HepG2 (cell line): ENCODE data around the gene CCDC144A. TPM values are rescaled to one million over a fixed set of nuclear protein-coding genes. Genes with fewer than 3 reads are reported as not detected.

Source experiments
- AGO1 ChIP-seq: fragments of 200-400 bp; formaldehyde crosslinking; IDR thresholded peaks from 2 replicates; pipeline ENCODE4 v1.6.1; 2017; ENCODE audit warnings: mild to moderate bottlenecking, low read depth, low read length, moderate library complexity; ENCODE audit not compliant: poor library complexity, severe bottlenecking
- BRD4 ChIP-seq: sonication (generic); formaldehyde crosslinking; IDR thresholded peaks from 2 replicates; pipeline ENCODE4 v1.4.0; 2020; ENCODE audit warnings: missing genetic modification reagents
- CBFB ChIP-seq: sonication (generic); formaldehyde crosslinking; IDR thresholded peaks from 2 replicates; pipeline ENCODE4 v1.4.0; 2020; ENCODE audit warnings: missing genetic modification reagents
- CENPT ChIP-seq: sonication (generic); formaldehyde crosslinking; IDR thresholded peaks from 2 replicates; pipeline ENCODE4 v1.8.0; 2022; ENCODE audit warnings: low read depth, mild to moderate bottlenecking, moderate library complexity, missing genetic modification reagents
- ETV6 ChIP-seq: sonication (generic); formaldehyde crosslinking; conservative IDR thresholded peaks from 2 replicates; pipeline ENCODE4 v1.4.0; 2020; ENCODE audit warnings: missing genetic modification reagents
- HDAC2 ChIP-seq: sonication (generic); formaldehyde crosslinking; IDR thresholded peaks from 2 replicates; pipeline ENCODE4 v1.4.0; 2020; ENCODE audit warnings: missing genetic modification reagents
- HOXA7 ChIP-seq: sonication (generic); formaldehyde crosslinking; IDR thresholded peaks from 2 replicates; pipeline ENCODE4 v1.8.1; 2022; ENCODE audit warnings: mild to moderate bottlenecking, missing genetic modification reagents, moderate library complexity
- KDM6A ChIP-seq: IDR thresholded peaks from 2 replicates; pipeline ENCODE4 v1.6.1; 2016; ENCODE audit warnings: low read depth
- MAF1 ChIP-seq: sonication (generic); formaldehyde crosslinking; IDR thresholded peaks from 2 replicates; pipeline ENCODE4 v1.5.0; 2020; ENCODE audit warnings: missing genetic modification reagents, borderline replicate concordance
- MTA1 ChIP-seq: sonication (generic); formaldehyde crosslinking; IDR thresholded peaks from 2 replicates; pipeline ENCODE4 v1.4.0; 2020; ENCODE audit warnings: missing genetic modification reagents, mild to moderate bottlenecking, borderline replicate concordance
- MTF1 ChIP-seq: sonication (generic); formaldehyde crosslinking; IDR thresholded peaks from 2 replicates; pipeline ENCODE4 v1.5.0; 2020; ENCODE audit warnings: missing genetic modification reagents
- NCOA5 ChIP-seq: sonication (generic); formaldehyde crosslinking; IDR thresholded peaks from 2 replicates; pipeline ENCODE4 v1.4.0; 2020; ENCODE audit warnings: missing genetic modification reagents
- NFE2L1 ChIP-seq: sonication (generic); formaldehyde crosslinking; IDR thresholded peaks from 2 replicates; pipeline ENCODE4 v1.4.0; 2020; ENCODE audit warnings: missing genetic modification reagents, mild to moderate bottlenecking, borderline replicate concordance
- NR1H2 ChIP-seq: sonication (generic); formaldehyde crosslinking; IDR thresholded peaks from 2 replicates; pipeline ENCODE4 v1.8.1; 2022; ENCODE audit warnings: low read depth, missing genetic modification reagents, borderline replicate concordance
- RFX5 ChIP-seq: IDR thresholded peaks from 2 replicates; pipeline ENCODE4 v1.6.1; 2011; ENCODE audit warnings: low read depth, low read length, improper control_type of control experiment
- SNAPC5 ChIP-seq: sonication (generic); formaldehyde crosslinking; IDR thresholded peaks from 2 replicates; pipeline ENCODE4 v1.8.1; 2023; ENCODE audit warnings: mild to moderate bottlenecking, missing genetic modification reagents, borderline replicate concordance
- TMF1 ChIP-seq: sonication (generic); formaldehyde crosslinking; IDR thresholded peaks from 2 replicates; pipeline ENCODE4 v1.8.1; 2022; ENCODE audit warnings: low read depth, missing genetic modification reagents
- ZBTB20 ChIP-seq: sonication (generic); formaldehyde crosslinking; IDR thresholded peaks from 2 replicates; pipeline ENCODE4 v1.8.1; 2023; ENCODE audit warnings: missing genetic modification reagents, low read depth, mild to moderate bottlenecking, borderline replicate concordance
- ZNF234 ChIP-seq: sonication (generic); formaldehyde crosslinking; conservative IDR thresholded peaks from 2 replicates; pipeline ENCODE4 v1.5.1; 2020; ENCODE audit warnings: mild to moderate bottlenecking, missing genetic modification reagents
- ZNF512 ChIP-seq: sonication (generic); formaldehyde crosslinking; IDR thresholded peaks from 2 replicates; pipeline ENCODE4 v1.4.0; 2020; ENCODE audit warnings: mild to moderate bottlenecking, missing genetic modification reagents
- ZNF883 ChIP-seq: sonication (generic); formaldehyde crosslinking; IDR thresholded peaks from 2 replicates; pipeline ENCODE4 v1.5.1; 2020; ENCODE audit warnings: mild to moderate bottlenecking, missing genetic modification reagents; ENCODE audit errors: not compliant biosample characterization
- polyA plus RNA-seq, 8 experiments: library from polyadenylated mRNA; depleted of rRNA in 3 of 8; stranded (reverse) in 7 of 8; unstranded in 1 of 8; fragments of >200 nt; fragmentation: Illumina TruSeq in 4 of 8; extraction: Trizol in 4 of 8; gene quantifications; 2 replicates each; pipeline versions ENCODE4 v1.2.1 to v1.2.3, GENCODE V29; 2011 to 2016; ENCODE audit warnings: low read depth in 4 of 8, missing spikeins in 1 of 8, mixed read lengths in 1 of 8; ENCODE audit not compliant: insufficient read depth in 1 of 8
- total RNA-seq, 5 experiments: library from RNA; depleted of rRNA; stranded (reverse); fragments of >200 nt; fragmentation: Illumina TruSeq; extraction: Trizol; gene quantifications; 2 replicates each; pipeline ENCODE4 v1.2.3, GENCODE V29; 2016; ENCODE audit warnings: low read depth in 1 of 5
- TF ChIP-seq, protein P1 (sequence below): sonication (generic); formaldehyde crosslinking; IDR thresholded peaks from 2 replicates; pipeline ENCODE4 v1.4.0; 2020; ENCODE audit warnings: missing genetic modification reagents
- TF ChIP-seq, protein P2 (sequence below): sonication (generic); formaldehyde crosslinking; IDR thresholded peaks from 2 replicates; pipeline ENCODE4 v1.4.0; 2020; ENCODE audit warnings: mild to moderate bottlenecking, missing genetic modification reagents

CCDC144A gene
- total and polyA plus RNA-seq, 2 of the 13 experiments (the other 11 are each of a cell fraction or from before 2014, with no cell fraction given), result 0.09 TPM; not detected in 1

DNA sequence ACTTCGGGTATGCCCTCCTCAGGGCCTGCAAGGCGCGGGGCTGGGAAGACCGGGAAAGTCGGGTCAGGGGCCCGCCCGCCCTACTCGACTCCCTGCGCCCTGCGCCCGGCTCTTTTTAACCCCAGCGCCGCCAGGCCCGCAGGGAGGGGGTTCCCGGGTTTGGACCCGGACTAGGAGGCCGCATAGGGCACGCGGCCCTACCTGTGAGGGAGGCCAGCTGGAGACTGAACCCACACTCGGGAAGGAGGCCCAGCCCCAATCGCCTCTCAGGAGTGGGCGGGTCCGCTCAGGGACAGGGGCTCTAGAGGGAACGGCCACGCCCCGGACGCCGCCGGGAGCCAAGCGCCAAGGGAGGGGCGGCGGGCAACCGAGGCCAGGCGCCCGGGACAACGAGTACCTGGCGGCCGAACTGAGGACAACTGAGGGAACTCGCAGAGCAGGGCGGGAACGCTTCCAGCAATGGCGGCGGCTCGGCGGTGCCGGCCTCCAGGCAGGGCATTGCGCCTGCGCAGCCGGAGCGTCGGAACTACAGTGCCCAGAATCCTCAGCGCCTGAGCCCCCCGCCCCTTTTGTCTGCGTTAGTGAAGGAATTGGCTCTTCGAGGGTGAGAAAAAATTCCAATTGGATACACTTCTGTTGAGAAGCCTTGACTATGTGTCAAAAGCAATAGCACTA, 36.5 kb upstream of the CCDC144A start, which contains the start of gene ZNF624 (continued):
- TF ChIP-seq SNAPC5 (CRISPR knock-in tag) (peak; percentile 80; the same call in 1 of the 2 replicates), ZNF234 (CRISPR knock-in tag) (no peak), NCOA5 (CRISPR knock-in tag) (no peak), BRD4 (no peak), RFX5 (no peak), MTA1 (CRISPR knock-in tag) (peak; percentile 82; the same call in 1 of the 2 replicates), AGO1 (peak; percentile 66), CBFB (CRISPR knock-in tag) (no peak), MAF1 (CRISPR knock-in tag) (no peak), CENPT (CRISPR knock-in tag) (no peak), HOXA7 (CRISPR knock-in tag) (no peak), TMF1 (CRISPR knock-in tag) (peak; percentile 72; the same call in 1 of the 2 replicates), ZBTB20 (CRISPR knock-in tag) (peak; percentile 91), ZNF883 (CRISPR knock-in tag) (peak; percentile 85), NFE2L1 (no peak), ZNF512 (CRISPR knock-in tag) (no peak), KDM6A (CRISPR knock-in tag) (no peak), MTF1 (0 out of 2 replicates have a peak, but pooled peaks have one; percentile 23), ETV6 (CRISPR knock-in tag) (no peak), HDAC2 (CRISPR knock-in tag) (0 out of 2 replicates have a peak, but pooled peaks have one; percentile 27), NR1H2 (CRISPR knock-in tag) (no peak)
- TF ChIP-seq, protein P1, sequence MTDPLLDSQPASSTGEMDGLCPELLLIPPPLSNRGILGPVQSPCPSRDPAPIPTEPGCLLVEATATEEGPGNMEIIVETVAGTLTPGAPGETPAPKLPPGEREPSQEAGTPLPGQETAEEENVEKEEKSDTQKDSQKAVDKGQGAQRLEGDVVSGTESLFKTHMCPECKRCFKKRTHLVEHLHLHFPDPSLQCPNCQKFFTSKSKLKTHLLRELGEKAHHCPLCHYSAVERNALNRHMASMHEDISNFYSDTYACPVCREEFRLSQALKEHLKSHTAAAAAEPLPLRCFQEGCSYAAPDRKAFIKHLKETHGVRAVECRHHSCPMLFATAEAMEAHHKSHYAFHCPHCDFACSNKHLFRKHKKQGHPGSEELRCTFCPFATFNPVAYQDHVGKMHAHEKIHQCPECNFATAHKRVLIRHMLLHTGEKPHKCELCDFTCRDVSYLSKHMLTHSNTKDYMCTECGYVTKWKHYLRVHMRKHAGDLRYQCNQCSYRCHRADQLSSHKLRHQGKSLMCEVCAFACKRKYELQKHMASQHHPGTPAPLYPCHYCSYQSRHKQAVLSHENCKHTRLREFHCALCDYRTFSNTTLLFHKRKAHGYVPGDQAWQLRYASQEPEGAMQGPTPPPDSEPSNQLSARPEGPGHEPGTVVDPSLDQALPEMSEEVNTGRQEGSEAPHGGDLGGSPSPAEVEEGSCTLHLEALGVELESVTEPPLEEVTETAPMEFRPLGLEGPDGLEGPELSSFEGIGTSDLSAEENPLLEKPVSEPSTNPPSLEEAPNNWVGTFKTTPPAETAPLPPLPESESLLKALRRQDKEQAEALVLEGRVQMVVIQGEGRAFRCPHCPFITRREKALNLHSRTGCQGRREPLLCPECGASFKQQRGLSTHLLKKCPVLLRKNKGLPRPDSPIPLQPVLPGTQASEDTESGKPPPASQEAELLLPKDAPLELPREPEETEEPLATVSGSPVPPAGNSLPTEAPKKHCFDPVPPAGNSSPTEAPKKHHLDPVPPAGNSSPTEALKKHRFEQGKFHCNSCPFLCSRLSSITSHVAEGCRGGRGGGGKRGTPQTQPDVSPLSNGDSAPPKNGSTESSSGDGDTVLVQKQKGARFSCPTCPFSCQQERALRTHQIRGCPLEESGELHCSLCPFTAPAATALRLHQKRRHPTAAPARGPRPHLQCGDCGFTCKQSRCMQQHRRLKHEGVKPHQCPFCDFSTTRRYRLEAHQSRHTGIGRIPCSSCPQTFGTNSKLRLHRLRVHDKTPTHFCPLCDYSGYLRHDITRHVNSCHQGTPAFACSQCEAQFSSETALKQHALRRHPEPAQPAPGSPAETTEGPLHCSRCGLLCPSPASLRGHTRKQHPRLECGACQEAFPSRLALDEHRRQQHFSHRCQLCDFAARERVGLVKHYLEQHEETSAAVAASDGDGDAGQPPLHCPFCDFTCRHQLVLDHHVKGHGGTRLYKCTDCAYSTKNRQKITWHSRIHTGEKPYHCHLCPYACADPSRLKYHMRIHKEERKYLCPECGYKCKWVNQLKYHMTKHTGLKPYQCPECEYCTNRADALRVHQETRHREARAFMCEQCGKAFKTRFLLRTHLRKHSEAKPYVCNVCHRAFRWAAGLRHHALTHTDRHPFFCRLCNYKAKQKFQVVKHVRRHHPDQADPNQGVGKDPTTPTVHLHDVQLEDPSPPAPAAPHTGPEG (CRISPR knock-in tag), result peak; percentile 92
- TF ChIP-seq, protein P2, sequence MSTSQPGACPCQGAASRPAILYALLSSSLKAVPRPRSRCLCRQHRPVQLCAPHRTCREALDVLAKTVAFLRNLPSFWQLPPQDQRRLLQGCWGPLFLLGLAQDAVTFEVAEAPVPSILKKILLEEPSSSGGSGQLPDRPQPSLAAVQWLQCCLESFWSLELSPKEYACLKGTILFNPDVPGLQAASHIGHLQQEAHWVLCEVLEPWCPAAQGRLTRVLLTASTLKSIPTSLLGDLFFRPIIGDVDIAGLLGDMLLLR (CRISPR knock-in tag), result no peak
